H1 (cell line): ENCODE results near the gene ACTN4.

ENCODE experiments used
- CTCF ChIP-seq, 3 experiments: IDR thresholded peaks; 1 replicate in 2 of 3; 2 replicates in 1 of 3; pipeline versions ENCODE4 v1.5.1 to v1.6.1; 2011; ENCODE audit warnings: low read length in 3 of 3, mild to moderate bottlenecking in 3 of 3, inconsistent platforms in 2 of 3, low read depth in 1 of 3, moderate library complexity in 1 of 3; ENCODE audit not compliant: insufficient read depth in 1 of 3; ENCODE audit errors: control extremely low read depth in 1 of 3
- EGR1 ChIP-seq: IDR thresholded peaks from 2 replicates; pipeline ENCODE4 v1.6.1; 2011; ENCODE audit warnings: low read depth, low read length, borderline replicate concordance
- EP300 ChIP-seq, 2 experiments: IDR thresholded peaks; 1 replicate in 1 of 2; 2 replicates in 1 of 2; pipeline ENCODE4 v1.6.1; 2011 to 2012; ENCODE audit warnings: low read depth in 2 of 2, low read length in 2 of 2, mild to moderate bottlenecking in 2 of 2, borderline replicate concordance in 1 of 2, inconsistent platforms in 1 of 2, moderate library complexity in 1 of 2
- EZH2 ChIP-seq: fragments of 200-600 bp; sonication (generic); IDR thresholded peaks from 2 replicates; pipeline ENCODE4 v1.7.1; 2012; ENCODE audit warnings: low read depth, mild to moderate bottlenecking, moderate library complexity, low read length, inconsistent platforms; ENCODE audit not compliant: severe bottlenecking
- NANOG ChIP-seq: IDR thresholded peaks from 2 replicates; pipeline ENCODE4 v1.6.1; 2011; ENCODE audit warnings: low read length, low read depth, mild to moderate bottlenecking, inconsistent platforms; ENCODE audit not compliant: insufficient read depth, poor library complexity, severe bottlenecking
- POLR2A ChIP-seq, 2 experiments: IDR thresholded peaks; 1 replicate in 1 of 2; 2 replicates in 1 of 2; pipeline ENCODE4 v1.6.1; 2011; ENCODE audit warnings: low read depth in 2 of 2, low read length in 2 of 2, mild to moderate bottlenecking in 2 of 2; ENCODE audit errors: control extremely low read depth in 1 of 2
- SUZ12 ChIP-seq: fragments of 200-600 bp; sonication (generic); IDR thresholded peaks from 2 replicates; pipeline ENCODE4 v1.6.1; 2012; ENCODE audit warnings: mild to moderate bottlenecking, inconsistent platforms, low read length, moderate library complexity, mixed read lengths
- YY1 ChIP-seq: IDR thresholded peaks from 2 replicates; pipeline ENCODE4 v1.6.1; 2011; ENCODE audit warnings: low read depth, mild to moderate bottlenecking, low read length
- TF ChIP-seq, protein P1 (sequence below): IDR thresholded peaks from 2 replicates; pipeline ENCODE4 v1.6.1; 2012; ENCODE audit warnings: inconsistent platforms

GRCh38 chr19:38676878-38677646 is 29.6 kb downstream of the ACTN4 start:
- TF ChIP-seq POLR2A (IDR thresholded peaks at IDR 0.05; ENCODE audit: control extremely low read depth in 1 of 2, low read depth in 2 of 2, low read length in 2 of 2) = no peak
- no peak for TF ChIP-seq EP300 (IDR thresholded peaks at IDR 0.05; ENCODE audit: borderline replicate concordance in 1 of 2, low read depth in 2 of 2, low read length in 2 of 2)
- no peak for TF ChIP-seq YY1
- TF ChIP-seq EZH2 = no peak
- TF ChIP-seq, protein P1, sequence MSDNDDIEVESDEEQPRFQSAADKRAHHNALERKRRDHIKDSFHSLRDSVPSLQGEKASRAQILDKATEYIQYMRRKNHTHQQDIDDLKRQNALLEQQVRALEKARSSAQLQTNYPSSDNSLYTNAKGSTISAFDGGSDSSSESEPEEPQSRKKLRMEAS = no peak
- no peak for TF ChIP-seq NANOG
- no peak for TF ChIP-seq EGR1
- TF ChIP-seq SUZ12 = no peak
- TF ChIP-seq CTCF (IDR thresholded peaks at IDR 0.05; ENCODE audit: control extremely low read depth in 1 of 3, insufficient read depth in 1 of 3, low read depth in 1 of 3, low read length in 3 of 3) = no peak
